Dedifferentiated amniotic fluid mesenchymal stem cell (primary cell): ENCODE results near the gene TTYH3.
"Not testable (repeated sequence)": the region's sequence is repeated elsewhere in the genome, so short reads cannot be mapped to it uniquely, and the experiment has no call there.

ENCODE experiments used
- DNase-seq: peaks from one replicate; pipeline ENCODE4 v3.0.0-alpha.2; 2016; ENCODE audit errors: extremely low spot score

The TTYH3 gene

GRCh38 chr7:2665359-2665791 is 33.6 kb downstream of the TTYH3 start:
- no peak for DNase-seq

GRCh38 chr7:2666155-2666554 is 34.4 kb downstream of the TTYH3 start:
- DNase-seq: no peak

GRCh38 chr7:2666588-2667250 is 34.9 kb downstream of the TTYH3 start:
- no peak for DNase-seq

- DNase-seq: no peak
Measured at GRCh38 chr7:2667843-2668242, 36.1 kb downstream of the TTYH3 start.

GRCh38 chr7:2668401-2668800 is 36.6 kb downstream of the TTYH3 start:
- DNase-seq: no peak

GRCh38 chr7:2670171-2670570 is 38.4 kb downstream of the TTYH3 start:
- DNase-seq: no peak

GRCh38 chr7:2670720-2671391 is 39.1 kb downstream of the TTYH3 start:
- DNase-seq: peak; percentile 41

GRCh38 chr7:2673214-2673613 is 41.4 kb downstream of the TTYH3 start:
- DNase-seq: not testable (repeated sequence)

- no peak for DNase-seq
Measured at GRCh38 chr7:2673934-2674333, 42.1 kb downstream of the TTYH3 start.

GRCh38 chr7:2675256-2675764 is 43.5 kb downstream of the TTYH3 start:
- DNase-seq: no peak

- not testable (repeated sequence) for DNase-seq
Measured at GRCh38 chr7:2676576-2676975, 44.8 kb downstream of the TTYH3 start.

- not testable (repeated sequence) for DNase-seq
Measured at GRCh38 chr7:2678454-2678853, 46.7 kb downstream of the TTYH3 start.

- not testable (repeated sequence) for DNase-seq
Measured at GRCh38 chr7:2679135-2680127, 47.6 kb downstream of the TTYH3 start.

GRCh38 chr7:2680256-2680655 is 48.5 kb downstream of the TTYH3 start:
- DNase-seq: no peak

GRCh38 chr7:2680792-2681490 is 49.2 kb downstream of the TTYH3 start:
- DNase-seq: peak; percentile 56

- DNase-seq: no peak
Measured at GRCh38 chr7:2681929-2682799, 50.4 kb downstream of the TTYH3 start.

GRCh38 chr7:2684501-2684900 is 52.7 kb downstream of the TTYH3 start:
- no peak for DNase-seq

GRCh38 chr7:2686101-2686500 is 54.3 kb downstream of the TTYH3 start:
- no peak for DNase-seq

- DNase-seq: peak; percentile 32
Measured at GRCh38 chr7:2687338-2687869, 55.6 kb downstream of the TTYH3 start.

- DNase-seq: peak; percentile 21
Measured at GRCh38 chr7:2687881-2688318, 56.1 kb downstream of the TTYH3 start, which contains the start of gene AMZ1. Gene AMZ1, plus strand, starts transcription at chr7:2688202. Its CDS starts 12,250 bp downstream, at chr7:2700452.
